ENCODE results near the gene PI4K2A. TPM values are rescaled to one million over a fixed set of nuclear protein-coding genes. Genes with fewer than 3 reads are reported as not detected.

PI4K2A gene
- total and polyA plus RNA-seq, 2 donors (not counting 1 experiment from before 2014, with no cell fraction given) = 26.6 to 30.7 TPM

DNA sequence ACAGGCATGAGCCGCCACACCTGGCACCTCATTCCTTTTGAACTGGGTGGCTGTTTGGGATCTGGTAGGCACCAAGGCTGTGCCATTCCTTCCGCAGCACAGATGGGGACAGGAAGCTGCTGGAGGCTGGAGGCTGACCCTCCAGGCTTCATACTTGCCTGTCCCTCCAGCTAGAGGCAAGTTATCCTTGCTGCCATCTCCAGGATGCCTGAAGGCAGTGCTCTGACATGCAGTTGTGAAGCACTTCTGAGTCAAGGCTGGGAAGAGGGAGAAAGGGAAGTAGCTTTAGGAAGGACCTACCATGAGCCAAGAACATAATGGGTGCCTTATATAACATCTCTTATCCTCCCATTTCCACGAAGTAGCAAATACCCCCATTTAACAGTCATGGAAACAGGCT is 82.5 kb downstream of the PI4K2A start:
- H3K27ac ChIP-seq (ENCODE audit: insufficient read depth, low read length) = no peak overlapping the region
- H3K4me1 ChIP-seq (ENCODE audit: control insufficient read depth, extremely low read depth, insufficient read depth, low read length) = peaks cover 11% of the 10 kb centered on the region
- H3K4me3 ChIP-seq (replicated peaks in 1 of 4; ENCODE audit: control extremely low read depth in 1 of 4, insufficient read depth in 1 of 4, low read depth in 3 of 4, low read length in 4 of 4) = no peak overlapping the region
- no peak overlapping the region for H3K4me2 ChIP-seq (ENCODE audit: extremely low read depth, insufficient read depth, low read length)
- DNase-seq (ENCODE audit: low read depth in 2 of 2) = no peak
- no peaks in the 10 kb centered on the region for H3K36me3 ChIP-seq (ENCODE audit: control insufficient read depth, insufficient read depth, low read length)
- no peaks in the 10 kb centered on the region for H4K20me1 ChIP-seq (ENCODE audit: control insufficient read depth, extremely low read depth, insufficient read depth, low read length)
- H3K9me3 ChIP-seq (ENCODE audit: control insufficient read depth, insufficient read depth, low read depth, low read length) = no peaks in the 10 kb centered on the region
- no peak overlapping the region for H2AFZ ChIP-seq (ENCODE audit: low read length)
- TF ChIP-seq EZH2 (IDR thresholded peaks at IDR 0.05; ENCODE audit: low read length, missing control alignments) = no peak
- TF ChIP-seq, protein P1, sequence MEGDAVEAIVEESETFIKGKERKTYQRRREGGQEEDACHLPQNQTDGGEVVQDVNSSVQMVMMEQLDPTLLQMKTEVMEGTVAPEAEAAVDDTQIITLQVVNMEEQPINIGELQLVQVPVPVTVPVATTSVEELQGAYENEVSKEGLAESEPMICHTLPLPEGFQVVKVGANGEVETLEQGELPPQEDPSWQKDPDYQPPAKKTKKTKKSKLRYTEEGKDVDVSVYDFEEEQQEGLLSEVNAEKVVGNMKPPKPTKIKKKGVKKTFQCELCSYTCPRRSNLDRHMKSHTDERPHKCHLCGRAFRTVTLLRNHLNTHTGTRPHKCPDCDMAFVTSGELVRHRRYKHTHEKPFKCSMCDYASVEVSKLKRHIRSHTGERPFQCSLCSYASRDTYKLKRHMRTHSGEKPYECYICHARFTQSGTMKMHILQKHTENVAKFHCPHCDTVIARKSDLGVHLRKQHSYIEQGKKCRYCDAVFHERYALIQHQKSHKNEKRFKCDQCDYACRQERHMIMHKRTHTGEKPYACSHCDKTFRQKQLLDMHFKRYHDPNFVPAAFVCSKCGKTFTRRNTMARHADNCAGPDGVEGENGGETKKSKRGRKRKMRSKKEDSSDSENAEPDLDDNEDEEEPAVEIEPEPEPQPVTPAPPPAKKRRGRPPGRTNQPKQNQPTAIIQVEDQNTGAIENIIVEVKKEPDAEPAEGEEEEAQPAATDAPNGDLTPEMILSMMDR (conservative IDR thresholded peaks at IDR 0.05 in 1 of 2, IDR thresholded peaks at IDR 0.05 in 1 of 2; ENCODE audit: low read depth in 1 of 2, low read length in 2 of 2) = no peak
- no peaks in the 10 kb centered on the region for H3K79me2 ChIP-seq (ENCODE audit: control insufficient read depth, insufficient read depth, low read length)
- H3K27me3 ChIP-seq (ENCODE audit: control insufficient read depth, insufficient read depth, low read length) = no peaks in the 10 kb centered on the region
- H3K9ac ChIP-seq (ENCODE audit: insufficient read depth, low read length) = no peak overlapping the region

DNA sequence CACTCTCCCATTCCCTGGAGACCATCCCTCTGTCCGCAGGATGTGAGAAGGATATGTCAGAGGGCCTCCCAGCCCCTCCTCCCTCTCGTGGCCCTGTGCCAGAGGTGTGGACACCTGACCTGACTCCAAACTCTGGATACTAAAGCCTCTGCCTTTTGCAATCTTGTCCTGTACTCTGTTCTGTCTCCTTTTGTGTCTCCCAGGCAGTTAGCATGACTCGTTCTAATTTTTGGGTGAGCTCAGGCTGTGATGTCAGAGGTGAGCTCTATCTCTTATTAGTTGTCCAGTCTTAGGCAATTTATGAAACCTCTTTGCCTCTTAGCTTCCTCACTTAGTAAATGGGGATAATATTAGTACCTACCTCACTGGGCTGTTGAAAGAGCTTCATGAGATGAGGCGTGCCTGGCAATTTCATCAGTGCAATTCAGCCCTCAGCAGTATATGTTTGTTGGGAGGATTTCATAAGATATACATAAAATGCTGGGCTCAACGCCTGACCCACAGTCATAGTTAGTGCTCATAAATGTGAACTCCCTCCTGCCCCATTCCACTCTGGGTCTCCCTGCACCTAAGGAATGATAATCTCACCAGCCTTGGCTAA is 84.0 kb downstream of the PI4K2A start:
- Histone ChIP-seq H3K9ac (ENCODE audit: insufficient read depth, low read length) (no peak overlapping the region), H3K9me3 (ENCODE audit: control insufficient read depth, insufficient read depth, low read depth, low read length) (no peaks in the 10 kb centered on the region)

More for the DNA sequence above, 84.0 kb downstream of the PI4K2A start:
- Histone ChIP-seq H3K27me3 (ENCODE audit: control insufficient read depth, insufficient read depth, low read length) (no peaks in the 10 kb centered on the region), H3K27ac (ENCODE audit: insufficient read depth, low read length) (peak overlapping the region; percentile 10), H3K4me1 (ENCODE audit: control insufficient read depth, extremely low read depth, insufficient read depth, low read length) (peaks cover 3% of the 10 kb centered on the region), H3K36me3 (ENCODE audit: control insufficient read depth, insufficient read depth, low read length) (no peaks in the 10 kb centered on the region), H4K20me1 (ENCODE audit: control insufficient read depth, extremely low read depth, insufficient read depth, low read length) (no peaks in the 10 kb centered on the region), H3K4me3 (replicated peaks in 1 of 4; ENCODE audit: control extremely low read depth in 1 of 4, insufficient read depth in 1 of 4, low read depth in 3 of 4, low read length in 4 of 4) (no peak overlapping the region), H3K4me2 (ENCODE audit: extremely low read depth, insufficient read depth, low read length) (no peak overlapping the region), H2AFZ (ENCODE audit: low read length) (no peak overlapping the region), H3K79me2 (ENCODE audit: control insufficient read depth, insufficient read depth, low read length) (no peaks in the 10 kb centered on the region)
- no peak for TF ChIP-seq EZH2 (IDR thresholded peaks at IDR 0.05; ENCODE audit: low read length, missing control alignments)
- TF ChIP-seq, protein P1 (conservative IDR thresholded peaks at IDR 0.05 in 1 of 2, IDR thresholded peaks at IDR 0.05 in 1 of 2; ENCODE audit: low read depth in 1 of 2, low read length in 2 of 2) = no peak
- DNase-seq (ENCODE audit: low read depth in 2 of 2) = peak; percentile 30 to 63

Other genes starting within 250 kb of the PI4K2A start
- gene RRP12, start 239.3 kb upstream of the PI4K2A start, total RNA-seq = 10.5 and 10.7 TPM in 2 replicates
- gene RRP12, start 239.3 kb upstream of the PI4K2A start, polyA plus RNA-seq = 6.1 and 11.1 TPM in 2 replicates
- gene PGAM1, start 214.5 kb upstream of the PI4K2A start, total RNA-seq = 165 and 209 TPM in 2 replicates
- 498 and 510 TPM in 2 replicates for gene PGAM1, start 214.5 kb upstream of the PI4K2A start, polyA plus RNA-seq
- gene EXOSC1, start 194.7 kb upstream of the PI4K2A start, total RNA-seq = 32.7 and 33.1 TPM in 2 replicates
- 39.5 and 45.4 TPM in 2 replicates for gene EXOSC1, start 194.7 kb upstream of the PI4K2A start, polyA plus RNA-seq
- 33.4 and 39.3 TPM in 2 replicates for gene ZDHHC16, start 194.5 kb upstream of the PI4K2A start, total RNA-seq
- 60.2 and 69.6 TPM in 2 replicates for gene ZDHHC16, start 194.5 kb upstream of the PI4K2A start, polyA plus RNA-seq
- 43.7 and 64.7 TPM in 2 replicates for gene MMS19, start 142.2 kb upstream of the PI4K2A start, total RNA-seq
- 44.7 and 53.9 TPM in 2 replicates for gene MMS19, start 142.2 kb upstream of the PI4K2A start, polyA plus RNA-seq
- gene UBTD1, start 141.7 kb upstream of the PI4K2A start, total RNA-seq = 20.3 and 22.0 TPM in 2 replicates
- 10.7 and 15.0 TPM in 2 replicates for gene UBTD1, start 141.7 kb upstream of the PI4K2A start, polyA plus RNA-seq
- 1.8 TPM in 2 replicates for gene ANKRD2, start 67.9 kb upstream of the PI4K2A start, total RNA-seq
- gene ANKRD2, start 67.9 kb upstream of the PI4K2A start, polyA plus RNA-seq = 0.26 and 0.47 TPM in 2 replicates
- gene HOGA1, start 56.3 kb upstream of the PI4K2A start, total RNA-seq = 1.0 and 1.5 TPM in 2 replicates
- gene HOGA1, start 56.3 kb upstream of the PI4K2A start, polyA plus RNA-seq = 0.58 and 0.79 TPM in 2 replicates
- gene C10orf62, start 51.0 kb upstream of the PI4K2A start, total RNA-seq = not detected in 2 replicates
- not detected in 2 replicates for gene C10orf62, start 51.0 kb upstream of the PI4K2A start, polyA plus RNA-seq
- 6.4 and 13.4 TPM in 2 replicates for gene MORN4, start 7.2 kb upstream of the PI4K2A start, total RNA-seq
- 11.0 and 13.2 TPM in 2 replicates for gene MORN4, start 7.2 kb upstream of the PI4K2A start, polyA plus RNA-seq
- 31.8 and 77.5 TPM in 2 replicates for gene AVPI1, start 46.6 kb downstream of the PI4K2A start, total RNA-seq
- gene AVPI1, start 46.6 kb downstream of the PI4K2A start, polyA plus RNA-seq = 14.3 and 14.9 TPM in 2 replicates
- 12.1 and 16.3 TPM in 2 replicates for gene MARVELD1, start 73.1 kb downstream of the PI4K2A start, total RNA-seq
- 106 and 132 TPM in 2 replicates for gene MARVELD1, start 73.1 kb downstream of the PI4K2A start, polyA plus RNA-seq
- 16.9 and 22.1 TPM in 2 replicates for gene ZFYVE27, start 96.5 kb downstream of the PI4K2A start, total RNA-seq
- 7.7 and 8.3 TPM in 2 replicates for gene ZFYVE27, start 96.5 kb downstream of the PI4K2A start, polyA plus RNA-seq
- not detected in 2 replicates for gene SFRP5, start 131.3 kb downstream of the PI4K2A start, total RNA-seq
- not detected in 2 replicates for gene SFRP5, start 131.3 kb downstream of the PI4K2A start, polyA plus RNA-seq
- gene GOLGA7B, start 209.2 kb downstream of the PI4K2A start, total RNA-seq = under 0.01 TPM in 1 of 2 replicates, not detected in the other
- gene GOLGA7B, start 209.2 kb downstream of the PI4K2A start, polyA plus RNA-seq = not detected in 2 replicates

All from fibroblast of lung (primary cell).